SJSA1 (cell line): ENCODE measurements around the gene KIF26B. TPM values are rescaled to one million over a fixed set of nuclear protein-coding genes. Genes with fewer than 3 reads are reported as not detected.

Experiments used
- DNase-seq, 2 experiments: peaks; one replicate each; pipeline ENCODE4 v3.0.0-alpha.2; 2015 to 2020; ENCODE audit warnings: low spot score in 2 of 2, low read depth in 1 of 2
- H3K27ac ChIP-seq: fragments of 250-450 bp; sonication (Bioruptor Pico); 2 replicates; pipeline ENCODE4 v1.5.1; 2020; ENCODE audit warnings: mild to moderate bottlenecking, moderate library complexity
- H3K27me3 ChIP-seq: fragments of 250-450 bp; sonication (Bioruptor Pico); replicated peaks from 2 replicates; pipeline ENCODE4 v1.5.1; 2020; ENCODE audit warnings: mild to moderate bottlenecking, moderate library complexity
- H3K36me3 ChIP-seq: fragments of 250-450 bp; sonication (Bioruptor Pico); 2 replicates; pipeline ENCODE4 v1.5.1; 2020; ENCODE audit warnings: mild to moderate bottlenecking
- H3K4me1 ChIP-seq: fragments of 250-450 bp; sonication (Bioruptor Pico); replicated peaks from 2 replicates; pipeline ENCODE4 v1.6.1; 2021; ENCODE audit warnings: mild to moderate bottlenecking
- H3K4me3 ChIP-seq: fragments of 250-450 bp; sonication (Bioruptor Pico); 2 replicates; pipeline ENCODE4 v1.5.1; 2020; ENCODE audit warnings: mild to moderate bottlenecking
- H3K9me3 ChIP-seq: fragments of 250-450 bp; sonication (Bioruptor Pico); replicated peaks from 2 replicates; pipeline ENCODE4 v1.5.1; 2020; ENCODE audit warnings: mild to moderate bottlenecking
- total RNA-seq: library from RNA; depleted of rRNA; stranded (reverse); fragments of >200 nt; shearing (Covaris generic); gene quantifications from 2 replicates; pipeline ENCODE4 v1.2.3, GENCODE V29; 2014

KIF26B gene
- total RNA-seq, 1 experiment from 2014 or later, result 5.9 TPM

DNA sequence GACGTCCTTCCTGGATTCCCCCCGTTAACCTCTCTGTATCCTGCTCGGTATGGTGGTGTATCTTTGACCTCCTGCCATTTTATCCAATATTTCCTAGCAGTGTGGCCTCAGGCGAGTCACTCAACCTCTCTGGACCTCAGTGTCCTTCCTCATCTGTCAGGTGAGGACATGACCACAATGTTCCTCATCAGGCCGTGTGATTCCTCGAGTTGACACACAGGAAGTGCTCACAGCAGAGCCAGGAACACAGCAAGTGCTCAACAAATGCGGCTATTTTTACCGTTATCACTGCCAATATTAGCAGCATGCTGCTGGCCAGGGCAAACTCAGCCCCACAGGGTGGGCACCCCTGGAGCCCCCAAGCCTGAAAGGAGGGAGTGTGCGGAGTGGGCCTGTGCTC is 450.2 kb downstream of the KIF26B start:
- no peak for DNase-seq
- peaks cover 26% of the 10 kb centered on the region for H3K4me1 ChIP-seq
- no peak overlapping the region for H3K27ac ChIP-seq
- H3K4me3 ChIP-seq, result no peak overlapping the region
- H3K9me3 ChIP-seq, result no peaks in the 10 kb centered on the region
- H3K36me3 ChIP-seq, result no peaks in the 10 kb centered on the region
- H3K27me3 ChIP-seq, result no peaks in the 10 kb centered on the region

DNA sequence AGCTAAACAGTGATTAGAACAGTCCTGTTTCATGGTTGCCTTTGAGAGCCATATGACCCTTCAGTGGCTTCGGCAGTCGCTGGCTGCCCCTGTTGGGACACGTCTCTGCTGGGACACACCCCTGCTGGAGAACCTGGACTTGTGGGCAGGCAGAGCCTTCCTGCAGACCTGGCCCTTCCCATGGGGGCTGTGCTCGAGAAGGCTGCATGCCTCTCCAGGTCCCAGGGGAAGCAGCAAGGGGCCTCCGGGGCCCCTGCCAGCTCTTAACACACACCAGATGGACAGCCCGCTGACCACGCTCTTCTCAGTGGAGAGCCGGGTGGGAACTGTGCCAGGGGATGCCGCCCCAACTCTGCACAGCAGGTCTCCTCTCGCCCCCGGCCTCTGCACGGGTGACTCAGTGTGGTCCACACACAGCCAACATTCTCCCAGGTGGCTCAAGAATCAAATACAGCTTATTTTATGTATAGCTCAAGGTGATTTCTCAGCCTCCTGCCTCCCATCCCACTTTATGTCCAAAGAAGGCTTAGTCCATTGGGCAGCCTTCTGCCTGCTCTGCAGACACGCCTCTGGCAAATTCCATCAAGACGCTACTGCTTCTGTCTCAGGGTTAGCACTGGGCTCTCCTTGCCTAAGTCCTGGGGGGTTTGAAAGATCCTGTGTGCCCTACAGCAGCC is 450.8 kb downstream of the KIF26B start:
- no peak overlapping the region for H3K27ac ChIP-seq
- no peaks in the 10 kb centered on the region for H3K9me3 ChIP-seq
- no peaks in the 10 kb centered on the region for H3K27me3 ChIP-seq
- no peaks in the 10 kb centered on the region for H3K36me3 ChIP-seq
- H3K4me1 ChIP-seq, result peaks cover 27% of the 10 kb centered on the region
- no peak overlapping the region for H3K4me3 ChIP-seq
- peak; percentile 70 to 73 for DNase-seq

DNA sequence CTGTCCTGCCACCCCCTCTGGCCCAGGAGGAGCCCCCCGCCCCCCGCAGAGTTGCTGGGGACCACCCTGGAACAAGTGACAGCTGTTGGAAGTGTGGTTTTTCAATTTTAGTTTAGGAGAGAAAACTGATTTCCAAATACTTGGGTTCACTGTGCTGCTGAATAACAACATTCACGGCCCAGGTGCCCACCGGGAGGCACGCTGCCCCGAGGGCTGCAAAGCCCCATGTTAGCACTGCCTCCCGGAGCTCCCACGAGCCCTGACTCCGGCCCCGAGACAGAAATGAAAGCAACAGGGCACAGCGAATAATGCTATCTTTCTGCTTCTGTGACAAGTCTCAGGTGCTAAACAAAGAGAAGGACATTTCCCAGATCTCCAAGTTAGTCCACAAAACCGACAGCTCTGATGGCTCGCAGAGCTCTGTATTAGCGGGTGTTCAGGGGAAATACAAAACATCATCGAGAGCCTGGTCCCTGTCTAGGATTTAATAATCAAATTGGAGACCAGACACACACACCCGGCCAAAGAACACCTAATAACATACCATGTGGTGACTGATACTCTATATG is 451.5 kb downstream of the KIF26B start:
- Histone ChIP-seq H3K9me3 (no peaks in the 10 kb centered on the region), H3K4me3 (no peak overlapping the region), H3K27me3 (no peaks in the 10 kb centered on the region), H3K27ac (no peak overlapping the region), H3K4me1 (peaks cover 27% of the 10 kb centered on the region), H3K36me3 (no peaks in the 10 kb centered on the region)
- no peak for DNase-seq

DNA sequence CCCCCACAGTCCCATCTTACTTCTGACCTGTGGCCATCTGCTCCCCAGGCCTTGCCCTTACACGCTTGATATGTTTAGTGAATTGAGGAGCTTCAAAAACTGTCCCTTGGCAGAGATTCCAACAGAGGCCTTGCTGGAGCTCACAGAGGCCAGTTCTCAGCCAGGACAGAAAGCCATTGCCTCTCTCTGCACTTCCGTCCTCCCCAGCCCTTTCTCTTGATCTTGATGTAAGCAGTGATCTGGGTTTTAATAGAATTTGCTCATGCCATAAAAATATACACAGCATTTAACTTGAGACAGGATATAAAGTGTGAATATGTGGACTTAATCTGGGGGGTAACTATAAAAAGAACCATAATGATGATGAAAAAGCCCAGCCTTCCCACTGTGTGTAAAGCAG is 453.5 kb downstream of the KIF26B start:
- peaks cover 3% of the 10 kb centered on the region; the same call in 1 of the 2 replicates for H3K36me3 ChIP-seq
- H3K27ac ChIP-seq, result no peak overlapping the region
- no peak for DNase-seq
- peaks cover 27% of the 10 kb centered on the region for H3K4me1 ChIP-seq
- no peak overlapping the region for H3K4me3 ChIP-seq
- H3K9me3 ChIP-seq, result no peaks in the 10 kb centered on the region
- no peaks in the 10 kb centered on the region for H3K27me3 ChIP-seq

DNA sequence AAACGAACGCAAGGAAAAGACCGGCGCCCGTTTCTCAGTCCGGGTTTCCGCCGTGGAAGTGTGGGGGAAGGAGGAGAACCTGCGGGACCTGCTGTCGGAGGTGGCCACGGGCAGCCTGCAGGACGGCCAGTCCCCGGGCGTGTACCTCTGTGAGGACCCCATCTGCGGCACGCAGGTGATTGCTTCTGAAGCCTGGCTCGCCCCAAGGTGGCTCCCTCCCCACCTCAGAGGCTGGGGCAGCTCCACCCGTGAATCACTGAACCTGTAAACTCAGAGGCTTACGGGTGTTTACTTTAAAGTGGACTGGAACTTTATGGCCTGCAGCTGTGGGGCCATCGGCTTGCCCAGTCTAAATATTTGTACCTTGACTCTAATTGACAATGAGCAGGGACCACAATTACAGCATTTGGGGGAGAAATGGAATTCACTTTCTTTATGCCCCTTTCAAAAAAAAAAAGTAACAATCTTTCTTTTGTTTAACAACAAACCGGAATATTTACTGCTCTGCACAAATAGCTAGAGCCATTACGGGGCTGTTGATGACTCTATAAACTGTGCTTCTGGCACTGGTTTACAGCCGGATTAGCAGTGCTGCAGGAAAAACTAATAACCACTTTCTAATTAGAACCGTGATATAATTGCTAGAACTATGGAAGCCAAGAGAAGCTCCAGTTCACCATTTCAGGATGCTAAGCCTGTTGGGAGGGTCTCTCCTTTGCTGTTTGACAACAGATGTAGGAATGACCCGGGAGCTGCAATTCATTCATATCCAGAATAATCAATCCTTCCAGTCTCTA is 454.8 kb downstream of the KIF26B start:
- Histone ChIP-seq H3K27ac (no peak overlapping the region), H3K27me3 (no peaks in the 10 kb centered on the region), H3K4me3 (no peak overlapping the region), H3K4me1 (peaks cover 27% of the 10 kb centered on the region), H3K36me3 (peaks cover 3% of the 10 kb centered on the region; the same call in 1 of the 2 replicates), H3K9me3 (no peaks in the 10 kb centered on the region)
- DNase-seq, result peak in 1 of 2 experiments; percentile 36

DNA sequence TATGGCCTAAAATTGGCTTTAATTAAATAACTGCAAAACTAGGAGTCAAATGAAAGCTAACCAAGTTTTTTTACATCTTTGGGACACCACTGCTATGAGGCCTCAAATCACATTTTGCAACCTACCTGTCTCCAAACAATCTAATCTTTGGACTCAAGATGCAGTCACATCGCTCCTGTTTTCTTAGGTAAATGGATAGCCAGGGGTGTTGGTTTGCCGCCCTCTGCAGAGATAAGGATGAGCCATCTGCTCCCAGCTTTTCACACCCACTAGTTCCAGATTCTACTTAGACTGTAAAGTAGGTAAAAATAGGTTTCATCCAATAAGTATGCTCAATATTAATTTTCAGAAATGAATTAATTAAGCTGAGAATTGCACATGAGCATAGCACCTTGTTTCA is 456.5 kb downstream of the KIF26B start:
- H3K9me3 ChIP-seq, result no peaks in the 10 kb centered on the region
- peaks cover 13% of the 10 kb centered on the region for H3K4me1 ChIP-seq
- H3K27ac ChIP-seq, result no peak overlapping the region
- H3K27me3 ChIP-seq, result no peaks in the 10 kb centered on the region
- no peak for DNase-seq
- H3K4me3 ChIP-seq, result no peak overlapping the region
- peaks cover 3% of the 10 kb centered on the region; the same call in 1 of the 2 replicates for H3K36me3 ChIP-seq

DNA sequence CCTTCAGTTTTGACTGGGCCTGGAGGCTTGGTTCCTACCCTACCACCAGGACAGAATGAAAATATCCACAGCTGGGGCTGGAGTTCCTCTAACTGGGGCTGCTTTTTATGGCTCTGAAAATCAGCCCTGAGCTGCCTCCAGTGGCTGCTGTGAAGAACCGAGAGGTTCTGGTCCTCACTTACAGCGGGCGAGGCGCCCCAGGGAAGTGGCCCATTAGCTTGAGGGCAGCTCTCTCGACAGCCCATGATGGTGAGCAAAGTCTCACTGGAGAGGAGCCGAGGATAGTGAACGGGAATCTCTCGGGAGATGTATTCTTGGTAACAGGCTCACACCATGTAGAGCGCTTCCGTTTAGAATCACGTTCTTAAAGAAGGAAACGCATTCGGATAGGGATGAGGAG is 459.7 kb downstream of the KIF26B start:
- Histone ChIP-seq H3K4me3 (no peak overlapping the region), H3K36me3 (peaks cover 3% of the 10 kb centered on the region; the same call in 1 of the 2 replicates), H3K27ac (no peak overlapping the region), H3K27me3 (no peaks in the 10 kb centered on the region), H3K9me3 (no peaks in the 10 kb centered on the region), H3K4me1 (peaks cover 4% of the 10 kb centered on the region)
- DNase-seq, result no peak

DNA sequence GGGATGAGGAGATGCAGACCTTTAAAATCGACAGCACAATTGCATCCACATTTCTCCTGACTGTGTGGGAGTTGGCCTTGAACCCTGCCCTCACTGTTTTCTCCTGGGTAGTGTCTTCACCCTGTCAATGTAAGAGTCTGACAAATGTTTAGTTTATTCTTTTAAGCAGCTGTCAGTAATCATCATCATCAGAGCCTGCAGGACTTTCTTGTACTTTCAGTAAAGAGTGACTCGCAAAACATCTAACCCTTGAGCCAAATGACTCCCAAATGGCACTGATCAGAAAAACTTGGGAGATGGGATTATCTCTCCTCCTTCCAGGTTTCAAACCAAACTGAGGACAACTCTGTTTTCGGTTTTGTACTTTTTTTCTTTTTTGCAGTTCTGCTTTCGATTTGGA is 460.2 kb downstream of the KIF26B start:
- DNase-seq, result no peak
- Histone ChIP-seq H3K4me1 (peaks cover under 1% of the 10 kb centered on the region; the same call in 1 of the 2 replicates), H3K4me3 (no peak overlapping the region), H3K27ac (no peak overlapping the region), H3K27me3 (no peaks in the 10 kb centered on the region), H3K9me3 (no peaks in the 10 kb centered on the region), H3K36me3 (peaks cover 3% of the 10 kb centered on the region; the same call in 1 of the 2 replicates)

DNA sequence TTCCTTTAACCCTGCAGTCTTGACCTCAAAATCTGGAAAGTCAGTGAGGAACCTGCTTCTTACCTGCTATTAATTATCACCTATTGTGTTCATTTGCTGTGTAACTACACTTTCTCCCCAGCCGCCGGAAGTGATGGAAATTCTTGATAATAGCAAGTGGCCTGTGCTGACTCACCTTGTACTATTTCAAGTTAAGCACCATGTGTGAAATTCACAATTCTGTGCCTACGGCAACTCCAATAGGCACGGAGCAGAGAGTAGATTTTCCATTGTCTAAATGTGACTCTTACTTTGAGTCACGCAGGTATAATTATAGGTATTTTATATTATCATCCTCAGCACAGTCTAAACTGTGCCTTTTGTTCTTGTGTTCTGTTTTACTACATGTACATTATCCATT is 466.8 kb downstream of the KIF26B start:
- Histone ChIP-seq H3K27ac (no peak overlapping the region), H3K9me3 (no peaks in the 10 kb centered on the region), H3K4me1 (no peaks in the 10 kb centered on the region), H3K4me3 (no peak overlapping the region), H3K27me3 (no peaks in the 10 kb centered on the region), H3K36me3 (no peaks in the 10 kb centered on the region)
- no peak for DNase-seq

DNA sequence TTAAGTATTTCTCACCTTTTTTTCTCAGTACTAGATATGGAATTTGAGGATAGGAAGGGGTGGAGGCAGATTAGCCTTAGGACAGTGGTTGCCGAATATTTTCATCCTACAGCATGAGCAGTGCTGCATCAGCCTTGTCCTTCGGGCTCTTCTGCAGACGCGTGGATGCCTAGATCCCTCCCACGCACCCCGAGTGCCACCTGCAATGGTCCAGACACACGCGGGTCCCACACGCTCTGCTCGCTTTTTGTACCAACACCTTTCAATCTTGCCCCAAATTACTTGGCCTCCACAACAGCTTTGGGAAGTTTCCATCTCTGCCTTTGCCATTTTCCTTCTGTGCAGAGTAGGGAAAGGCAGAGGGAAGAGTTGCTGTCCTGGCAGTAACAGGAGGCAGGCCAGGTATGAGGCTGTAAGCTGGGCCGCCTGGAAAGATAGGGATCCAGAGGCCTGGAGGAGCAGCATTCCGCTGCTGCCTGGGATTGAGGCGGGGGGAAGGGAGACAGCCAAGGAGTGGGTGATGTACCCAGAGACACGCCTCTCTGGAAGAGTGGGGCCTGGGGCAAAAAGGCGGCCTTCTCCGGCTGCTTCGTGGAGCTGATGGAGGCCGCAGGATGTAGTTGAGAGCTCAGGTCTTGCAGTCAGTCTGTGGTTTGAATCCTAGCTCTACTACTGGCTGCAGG is 467.7 kb downstream of the KIF26B start:
- Histone ChIP-seq H3K4me3 (no peak overlapping the region), H3K27ac (no peak overlapping the region), H3K27me3 (no peaks in the 10 kb centered on the region), H3K4me1 (no peaks in the 10 kb centered on the region), H3K9me3 (no peaks in the 10 kb centered on the region), H3K36me3 (no peaks in the 10 kb centered on the region)
- no peak for DNase-seq

DNA sequence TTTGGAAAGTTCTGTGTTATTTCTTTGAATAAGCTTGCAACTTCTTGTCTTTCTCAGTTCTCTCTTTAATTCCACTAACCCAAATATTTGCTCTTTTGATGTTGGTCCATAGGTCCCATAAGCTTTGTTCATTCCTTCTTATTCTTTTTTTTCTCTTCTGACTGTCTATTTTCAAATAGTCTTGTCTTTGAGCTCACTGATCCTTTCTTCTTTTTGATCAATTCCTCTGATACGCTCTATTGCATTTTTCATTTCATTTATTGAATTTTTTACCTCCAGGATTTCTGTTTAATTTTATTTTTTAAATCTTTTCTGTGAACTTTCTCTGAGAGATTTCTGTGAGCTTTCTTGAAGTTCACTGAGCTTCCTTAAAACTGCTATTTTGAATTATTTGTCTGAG is 486.6 kb downstream of the KIF26B start:
- peaks cover 5% of the 10 kb centered on the region for H3K9me3 ChIP-seq
- no peaks in the 10 kb centered on the region for H3K36me3 ChIP-seq
- no peaks in the 10 kb centered on the region for H3K27me3 ChIP-seq
- no peak for DNase-seq
- no peak overlapping the region for H3K27ac ChIP-seq
- no peaks in the 10 kb centered on the region for H3K4me1 ChIP-seq
- no peak overlapping the region for H3K4me3 ChIP-seq

DNA sequence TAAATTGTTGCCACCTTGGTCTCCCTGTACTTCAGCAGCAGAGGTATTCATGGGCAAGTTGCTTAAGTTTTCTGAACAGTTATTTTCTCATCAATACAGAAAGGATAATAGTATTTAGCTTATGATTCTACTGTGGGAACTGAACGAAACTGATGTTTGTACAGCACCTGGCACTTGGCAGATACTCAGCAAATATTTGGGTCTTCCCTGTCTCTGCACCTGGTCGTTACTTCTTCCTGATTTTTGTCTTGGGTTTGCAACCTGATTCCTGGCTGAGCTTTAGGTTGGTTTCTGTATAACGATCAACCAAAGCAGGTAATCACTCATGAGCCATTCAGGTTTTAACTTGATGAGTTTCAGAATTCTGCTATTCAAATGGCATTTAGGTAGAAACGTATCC is 490.6 kb downstream of the KIF26B start:
- H3K4me3 ChIP-seq, result no peak overlapping the region
- H3K36me3 ChIP-seq, result no peaks in the 10 kb centered on the region
- peaks cover 5% of the 10 kb centered on the region for H3K9me3 ChIP-seq
- no peaks in the 10 kb centered on the region for H3K27me3 ChIP-seq
- no peak overlapping the region for H3K27ac ChIP-seq
- H3K4me1 ChIP-seq, result no peaks in the 10 kb centered on the region
- DNase-seq, result no peak

DNA sequence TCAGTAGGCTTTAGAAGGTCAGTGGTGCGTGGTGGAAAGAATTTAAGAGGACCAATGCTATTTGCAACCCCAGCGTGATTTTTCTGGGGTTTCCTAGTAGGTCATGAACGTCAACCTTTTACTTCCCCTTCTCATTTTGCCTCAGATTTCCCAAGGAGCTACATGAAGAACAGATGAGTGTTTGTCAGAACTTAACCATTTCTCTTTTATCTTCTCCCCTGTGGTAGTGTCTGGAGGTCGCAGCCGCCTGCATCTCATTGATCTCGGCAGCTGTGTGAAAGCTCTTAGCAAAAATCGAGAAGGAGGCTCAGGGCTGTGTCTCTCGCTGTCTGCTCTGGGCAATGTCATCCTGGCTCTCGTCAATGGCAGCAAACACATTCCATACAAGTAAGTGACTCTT is 491.1 kb downstream of the KIF26B start:
- peaks cover 5% of the 10 kb centered on the region for H3K9me3 ChIP-seq
- no peak for DNase-seq
- H3K4me1 ChIP-seq, result no peaks in the 10 kb centered on the region
- H3K36me3 ChIP-seq, result no peaks in the 10 kb centered on the region
- H3K27ac ChIP-seq, result no peak overlapping the region
- H3K27me3 ChIP-seq, result no peaks in the 10 kb centered on the region
- no peak overlapping the region for H3K4me3 ChIP-seq
